GM06990 (cell line): ENCODE data around the gene RNLS.

Experiments used
- DNase-seq: peaks from one replicate; pipeline ENCODE4 v3.0.0-alpha.2; 2011; ENCODE audit not compliant: insufficient read length; ENCODE audit errors: extremely low read depth
- H3K27me3 ChIP-seq: replicated peaks from 2 replicates; pipeline ENCODE4 v1.6.0; 2011; ENCODE audit warnings: low read length; ENCODE audit not compliant: control insufficient read depth, insufficient read depth
- H3K36me3 ChIP-seq: 2 replicates; pipeline ENCODE4 v1.5.1; 2011; ENCODE audit warnings: low read length; ENCODE audit not compliant: control insufficient read depth, insufficient read depth
- H3K4me3 ChIP-seq: replicated peaks from 2 replicates; pipeline ENCODE4 v1.5.1; 2011; ENCODE audit warnings: low read depth, mild to moderate bottlenecking, control low read depth, low read length
- CTCF ChIP-seq: IDR thresholded peaks from 2 replicates; pipeline ENCODE4 v1.5.1; 2011; ENCODE audit warnings: low read length, control low read depth, mild to moderate bottlenecking, inconsistent platforms; ENCODE audit not compliant: insufficient read depth, poor library complexity, severe bottlenecking

Gene RNLS

DNA sequence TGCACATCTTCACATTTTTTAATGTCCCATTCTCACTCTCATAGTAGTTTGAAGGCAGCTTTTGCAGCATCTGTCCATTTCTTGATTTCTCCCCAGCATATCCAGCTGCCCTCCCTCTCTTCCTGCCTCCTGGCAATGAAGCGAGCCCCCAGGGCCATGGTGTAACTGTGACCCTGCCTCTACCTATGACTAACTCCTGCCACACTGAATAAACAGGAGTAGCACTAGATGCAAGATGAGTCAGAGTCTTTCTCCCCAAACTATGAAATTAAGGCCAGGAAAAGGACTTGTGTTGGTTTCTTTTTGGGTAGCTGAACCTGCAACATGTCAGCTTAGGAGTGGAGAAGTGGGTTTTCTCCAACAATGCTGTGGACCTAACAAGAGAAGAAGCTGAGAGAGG is 329.0 kb downstream of the RNLS start:
- DNase-seq: no peak
- no peaks in the 10 kb centered on the region for H3K27me3 ChIP-seq
- H3K4me3 ChIP-seq: no peak overlapping the region
- no peak for TF ChIP-seq CTCF
- H3K36me3 ChIP-seq: no peaks in the 10 kb centered on the region

GRCh38 chr10:88253622-88254021 is 329.5 kb downstream of the RNLS start:
- H3K36me3 ChIP-seq: no peaks in the 10 kb centered on the region
- no peak for DNase-seq
- no peak overlapping the region for H3K4me3 ChIP-seq
- H3K27me3 ChIP-seq: no peaks in the 10 kb centered on the region
- no peak for TF ChIP-seq CTCF

DNA sequence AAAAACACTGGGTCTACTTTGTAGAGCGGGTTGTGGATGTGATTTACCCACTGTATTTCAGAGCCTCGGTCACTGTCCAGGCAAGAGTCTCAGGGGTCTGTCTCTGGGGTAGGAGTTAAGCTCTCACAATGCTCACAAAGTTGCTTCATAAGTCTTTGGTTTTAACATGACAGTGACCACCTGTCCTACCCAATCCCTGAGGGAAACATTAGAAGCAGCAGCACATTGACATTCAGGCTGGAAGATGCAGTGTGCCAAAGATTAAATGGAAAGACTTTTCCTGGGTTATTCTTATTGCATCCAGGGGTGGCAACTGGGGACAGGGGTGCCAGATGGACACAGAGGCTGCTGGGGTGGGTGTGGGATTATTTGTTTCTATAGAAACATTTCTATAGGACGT is 330.0 kb downstream of the RNLS start:
- no peak for DNase-seq
- no peaks in the 10 kb centered on the region for H3K36me3 ChIP-seq
- TF ChIP-seq CTCF: no peak
- no peak overlapping the region for H3K4me3 ChIP-seq
- H3K27me3 ChIP-seq: no peaks in the 10 kb centered on the region

- DNase-seq: no peak
- Histone ChIP-seq H3K27me3 (no peaks in the 10 kb centered on the region), H3K36me3 (no peaks in the 10 kb centered on the region), H3K4me3 (no peak overlapping the region)
- TF ChIP-seq CTCF: no peak
Measured at GRCh38 chr10:88249450-88249849, 333.7 kb downstream of the RNLS start.

DNA sequence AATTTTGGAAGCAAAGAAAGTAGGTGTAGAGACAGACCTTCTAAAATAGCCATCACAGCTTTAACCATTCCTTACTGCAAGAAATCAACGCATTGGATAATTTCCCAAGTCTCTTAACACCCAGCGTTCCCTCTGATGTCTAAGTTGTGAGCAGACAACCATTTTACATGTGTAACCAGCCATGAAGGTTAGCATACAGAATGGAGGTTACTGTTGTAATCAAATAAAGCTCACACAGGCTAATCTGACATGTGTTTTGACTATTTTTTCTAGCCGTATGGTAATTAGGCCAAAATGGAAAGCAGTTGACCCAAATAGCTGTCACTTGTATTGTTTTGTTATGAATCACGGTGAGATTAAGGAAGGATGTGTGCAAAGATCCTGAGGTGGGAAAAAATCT is 336.4 kb downstream of the RNLS start:
- H3K4me3 ChIP-seq: no peak overlapping the region
- no peaks in the 10 kb centered on the region for H3K27me3 ChIP-seq
- no peak for DNase-seq
- no peaks in the 10 kb centered on the region for H3K36me3 ChIP-seq
- TF ChIP-seq CTCF: no peak

DNA sequence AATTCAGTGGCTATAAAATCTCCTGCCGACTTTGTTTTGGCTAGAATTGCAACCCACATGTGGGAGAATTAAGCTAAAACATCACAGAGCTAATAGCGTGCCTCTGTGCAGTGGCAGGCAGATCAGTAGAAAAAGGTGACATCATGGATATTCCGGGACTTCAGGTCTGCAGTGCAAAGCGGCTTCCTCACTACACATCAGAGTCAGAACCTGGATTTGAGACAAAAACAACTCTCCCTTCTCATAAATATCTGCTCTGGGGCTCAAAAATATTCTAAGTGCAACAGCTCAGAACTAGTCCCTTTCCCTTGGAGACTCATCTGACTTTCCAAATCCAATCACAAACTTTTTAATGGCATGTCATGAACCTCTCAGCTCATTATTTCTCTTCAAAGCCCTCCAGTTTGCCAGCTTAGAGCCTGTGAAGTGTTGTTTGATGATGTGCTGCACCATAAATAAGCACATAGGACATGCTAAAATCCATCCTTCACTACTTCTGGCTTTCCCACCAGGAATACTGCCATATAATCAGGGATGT is 337.1 kb downstream of the RNLS start:
- H3K27me3 ChIP-seq: no peaks in the 10 kb centered on the region
- no peak overlapping the region for H3K4me3 ChIP-seq
- no peak for DNase-seq
- no peak for TF ChIP-seq CTCF
- no peaks in the 10 kb centered on the region for H3K36me3 ChIP-seq
